Calu3 (cell line): Measurements from ENCODE around the gene LHPP. TPM values are rescaled to one million over a fixed set of nuclear protein-coding genes. Genes with fewer than 3 reads are reported as not detected.
A peak's percentile ranks its signal among the peaks of the same experiment; 100 is the strongest.

Experiments used
- BruUV-seq: library from RNA; stranded (reverse); fragments of 400-500 nt; replicated peaks from 2 replicates; lab custom pipeline; 2021; lab: Mats Ljungman, UMichigan
- CTCF ChIA-PET: fragments of 300-600 bp; sonication (Branson Sonifier 250); formaldehyde crosslinking; loops from one replicate; lab custom pipeline; 2022; ENCODE audit warnings: antibody characterized with exemption; lab: Charles Lee
- DNase-seq: peaks from one replicate; pipeline ENCODE4 v3.0.0; 2022
- H3K27ac Mint-ChIP-seq: one replicate; pipeline ENCODE4 v1.8.0; 2022; ENCODE audit warnings: mixed read lengths; ENCODE audit not compliant: unreplicated experiment
- H3K27me3 Mint-ChIP-seq: one replicate; pipeline ENCODE4 v1.8.0; 2022; ENCODE audit warnings: mixed read lengths; ENCODE audit not compliant: unreplicated experiment
- H3K36me3 Mint-ChIP-seq: one replicate; pipeline ENCODE4 v1.8.0; 2022; ENCODE audit warnings: mild to moderate bottlenecking, moderate library complexity, mixed read lengths; ENCODE audit not compliant: insufficient read depth, unreplicated experiment
- H3K4me1 Mint-ChIP-seq: one replicate; pipeline ENCODE4 v1.8.0; 2022; ENCODE audit warnings: mild to moderate bottlenecking, low read depth, mixed read lengths; ENCODE audit not compliant: unreplicated experiment
- H3K4me3 Mint-ChIP-seq: one replicate; pipeline ENCODE4 v1.8.0; 2022; ENCODE audit warnings: mild to moderate bottlenecking, low read depth, moderate library complexity, mixed read lengths; ENCODE audit not compliant: unreplicated experiment
- H3K9me3 Mint-ChIP-seq: one replicate; pipeline ENCODE4 v1.8.0; 2022; ENCODE audit warnings: low read depth, mixed read lengths; ENCODE audit not compliant: unreplicated experiment
- intact Hi-C: fragments of 100-400 bp; cut with micrococcal nuclease; formaldehyde crosslinking; loops from one replicate; pipeline ENCODE4 v1.10.0; 2022; ENCODE audit not compliant: unreplicated experiment
- total RNA-seq: library from RNA; stranded (reverse); gene quantifications from 2 replicates; pipeline ENCODE4 v1.2.3, GENCODE V29; 2022
- TF ChIP-seq, protein P1 (sequence below): fragments of 200-600 bp; IDR thresholded peaks from one replicate; pipeline ENCODE4 v1.8.0; 2022; ENCODE audit warnings: antibody characterized with exemption; ENCODE audit not compliant: unreplicated experiment

Gene LHPP
- total RNA-seq, 1 experiment from 2014 or later = 12.0 TPM

DNA sequence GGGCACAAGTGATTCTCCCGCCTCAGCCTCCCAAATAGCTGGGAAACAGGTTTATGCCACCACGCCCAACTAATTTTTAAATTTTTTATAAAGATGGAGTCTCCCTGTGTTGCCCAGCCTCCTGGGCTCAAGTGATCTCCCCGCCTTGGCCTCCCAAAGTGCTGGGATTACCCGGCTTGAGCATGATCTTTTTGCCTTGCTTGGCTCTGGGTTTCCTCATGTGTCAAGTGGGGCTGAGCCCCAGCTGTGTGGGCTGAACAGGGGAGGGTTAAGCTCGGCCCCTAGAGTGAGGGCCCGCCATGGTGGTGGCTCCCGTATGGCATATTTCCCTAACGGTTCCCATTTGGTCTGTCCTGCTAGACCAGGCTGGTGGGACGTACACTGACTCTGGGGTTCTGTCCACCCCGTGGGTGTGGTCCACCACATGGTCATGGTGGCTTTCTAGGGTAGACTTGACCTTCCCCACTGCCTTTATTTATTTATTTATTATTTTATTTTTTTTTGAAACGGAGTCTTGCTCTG, 66.3 kb downstream of the LHPP start:
- no TSS peak for BruUV-seq
- Mint-ChIP-seq H3K4me1 (peaks cover 8% of the 10 kb centered on the region), H3K27me3 (no peaks in the 10 kb centered on the region), H3K4me3 (no peak overlapping the region), H3K9me3 (no peaks in the 10 kb centered on the region), H3K36me3 (peaks cover 7% of the 10 kb centered on the region), H3K27ac (no peak overlapping the region)
- TF ChIP-seq, protein P1, sequence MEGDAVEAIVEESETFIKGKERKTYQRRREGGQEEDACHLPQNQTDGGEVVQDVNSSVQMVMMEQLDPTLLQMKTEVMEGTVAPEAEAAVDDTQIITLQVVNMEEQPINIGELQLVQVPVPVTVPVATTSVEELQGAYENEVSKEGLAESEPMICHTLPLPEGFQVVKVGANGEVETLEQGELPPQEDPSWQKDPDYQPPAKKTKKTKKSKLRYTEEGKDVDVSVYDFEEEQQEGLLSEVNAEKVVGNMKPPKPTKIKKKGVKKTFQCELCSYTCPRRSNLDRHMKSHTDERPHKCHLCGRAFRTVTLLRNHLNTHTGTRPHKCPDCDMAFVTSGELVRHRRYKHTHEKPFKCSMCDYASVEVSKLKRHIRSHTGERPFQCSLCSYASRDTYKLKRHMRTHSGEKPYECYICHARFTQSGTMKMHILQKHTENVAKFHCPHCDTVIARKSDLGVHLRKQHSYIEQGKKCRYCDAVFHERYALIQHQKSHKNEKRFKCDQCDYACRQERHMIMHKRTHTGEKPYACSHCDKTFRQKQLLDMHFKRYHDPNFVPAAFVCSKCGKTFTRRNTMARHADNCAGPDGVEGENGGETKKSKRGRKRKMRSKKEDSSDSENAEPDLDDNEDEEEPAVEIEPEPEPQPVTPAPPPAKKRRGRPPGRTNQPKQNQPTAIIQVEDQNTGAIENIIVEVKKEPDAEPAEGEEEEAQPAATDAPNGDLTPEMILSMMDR = no peak
- DNase-seq = no peak
- CTCF ChIA-PET = no interaction called here
- intact Hi-C loops = no loop called here

DNA sequence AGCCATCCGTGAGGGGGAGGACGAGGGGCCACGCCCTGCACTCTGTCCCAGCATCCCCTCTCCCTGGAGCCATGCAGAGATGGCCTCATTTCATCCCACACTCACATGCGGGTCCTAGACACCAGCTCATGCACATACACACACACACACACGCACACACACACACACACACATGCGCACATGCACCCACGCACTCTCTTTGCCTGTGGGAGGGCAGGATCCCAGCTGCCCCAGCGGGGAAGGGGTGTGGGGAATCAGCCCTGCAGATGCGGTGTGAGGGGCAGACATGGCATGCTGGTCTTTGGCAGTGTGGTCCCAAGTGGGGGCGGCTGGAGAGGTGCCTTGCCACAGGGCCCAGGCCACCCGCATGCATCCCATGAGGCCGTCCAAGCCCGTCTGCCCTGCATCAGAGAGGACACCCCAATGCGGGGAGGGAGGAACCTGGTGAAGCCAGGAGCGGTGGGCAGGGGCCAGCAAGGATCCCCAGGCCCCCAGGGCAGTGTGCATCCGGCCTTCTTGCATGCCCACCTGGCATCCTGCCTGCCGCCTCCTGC, 68.1 kb downstream of the LHPP start:
- Mint-ChIP-seq H3K4me3 (no peak overlapping the region), H3K4me1 (peaks cover 7% of the 10 kb centered on the region), H3K27me3 (no peaks in the 10 kb centered on the region), H3K36me3 (peaks cover 7% of the 10 kb centered on the region), H3K9me3 (no peaks in the 10 kb centered on the region), H3K27ac (no peak overlapping the region)
- no peak for DNase-seq
- CTCF ChIA-PET = interaction anchor here (0.5 to 1.6 kb wide), 3 partner anchors 95 to 216 kb away, joined by 6 to 14 read pairs (median 6); no protein-coding TSS in a partner anchor
- intact Hi-C loops = loop anchor here (2.0 to 5.0 kb wide), 2 partner anchors 211 to 298 kb away; no protein-coding TSS in a partner anchor
- BruUV-seq = no TSS peak
- TF ChIP-seq, protein P1 = no peak

DNA sequence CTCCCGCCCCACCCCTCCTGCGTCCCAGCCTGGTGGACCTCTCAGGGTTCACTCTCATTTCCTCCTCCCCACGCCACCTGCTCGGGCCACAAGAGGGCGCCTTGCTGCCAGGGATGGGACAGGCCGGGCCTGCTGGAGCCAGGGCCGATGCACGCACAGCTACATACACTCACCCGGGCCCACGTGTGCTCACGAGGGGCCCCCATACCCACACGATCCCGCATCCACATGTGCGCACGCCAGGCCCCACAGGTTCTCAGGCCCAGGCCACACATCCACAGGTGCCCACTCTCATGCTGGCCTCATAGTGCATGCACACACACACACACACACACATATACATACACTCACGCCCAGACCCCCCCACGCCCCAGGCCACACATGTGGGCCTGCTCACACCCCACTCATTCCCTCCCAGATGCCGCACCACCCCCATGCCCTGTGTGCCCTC, 68.6 kb downstream of the LHPP start:
- CTCF ChIA-PET = interaction anchor here (0.5 to 1.6 kb wide), 5 partner anchors 96 to 421 kb away, joined by 3 to 14 read pairs (median 6); no protein-coding TSS in a partner anchor
- no peak overlapping the region for H3K4me3 Mint-ChIP-seq
- no peak overlapping the region for H3K27ac Mint-ChIP-seq
- peaks cover 2% of the 10 kb centered on the region for H3K4me1 Mint-ChIP-seq
- peak; percentile 85 for DNase-seq
- TF ChIP-seq, protein P1 = peak; percentile 61
- H3K36me3 Mint-ChIP-seq = peaks cover 7% of the 10 kb centered on the region
- H3K27me3 Mint-ChIP-seq = no peaks in the 10 kb centered on the region
- BruUV-seq = no TSS peak
- intact Hi-C loops = loop anchor here (2.0 to 5.0 kb wide), 2 partner anchors 211 to 297 kb away; no protein-coding TSS in a partner anchor
- H3K9me3 Mint-ChIP-seq = no peaks in the 10 kb centered on the region

DNA sequence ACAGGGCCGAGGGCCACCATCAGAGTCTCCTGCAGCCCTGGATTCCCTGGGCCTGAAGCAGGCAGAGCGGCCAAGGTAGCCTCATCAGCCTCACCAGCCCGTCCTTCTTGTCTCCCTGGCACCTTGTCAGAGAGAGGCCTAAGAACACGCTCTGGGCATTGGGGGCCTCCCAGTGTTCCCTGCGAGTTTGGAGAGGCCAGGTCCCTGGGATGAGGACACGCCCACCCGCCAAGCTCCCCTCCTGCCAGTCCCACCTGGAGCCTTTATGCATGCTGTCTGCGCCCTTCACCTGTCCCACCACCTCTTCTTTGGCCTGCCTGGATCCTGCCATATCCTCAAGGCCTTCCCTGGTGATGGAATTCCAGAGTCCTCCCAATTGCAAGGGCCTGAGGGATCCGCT, 69.2 kb downstream of the LHPP start:
- BruUV-seq = no TSS peak
- no peaks in the 10 kb centered on the region for H3K9me3 Mint-ChIP-seq
- H3K4me3 Mint-ChIP-seq = no peak overlapping the region

More for the DNA sequence above, 69.2 kb downstream of the LHPP start:
- Mint-ChIP-seq H3K4me1 (no peaks in the 10 kb centered on the region), H3K27me3 (no peaks in the 10 kb centered on the region), H3K27ac (no peak overlapping the region), H3K36me3 (peaks cover 7% of the 10 kb centered on the region)
- CTCF ChIA-PET = interaction anchor here (0.6 to 1.6 kb wide), 4 partner anchors 98 to 421 kb away, joined by 3 to 14 read pairs (median 4); no protein-coding TSS in a partner anchor
- no peak for DNase-seq
- TF ChIP-seq, protein P1 = no peak
- intact Hi-C loops = loop anchor here (2.0 to 5.0 kb wide), 2 partner anchors 210 to 296 kb away; no protein-coding TSS in a partner anchor
